ENCODE measurements around the gene IFNL1.

The IFNL1 gene

GRCh38 chr19:39296055-39296645 is at the start of gene IFNL1:
Gene IFNL1 (plus strand): TSS chr19:39296407. CDS start chr19:39296422, 15 bp downstream.
- TF ChIP-seq ZFP3 (CRISPR knock-in tag; IDR thresholded peaks at IDR 0.05) (no peak), POU6F1 (CRISPR knock-in tag; IDR thresholded peaks at IDR 0.05; ENCODE audit: borderline replicate concordance, low read depth) (no peak), CREB5 (CRISPR knock-in tag; IDR thresholded peaks at IDR 0.05; ENCODE audit: low read depth) (no peak), ZFP30 (CRISPR knock-in tag; IDR thresholded peaks at IDR 0.05) (no peak), RARB (CRISPR knock-in tag; IDR thresholded peaks at IDR 0.05) (no peak), ESRRG (CRISPR knock-in tag; IDR thresholded peaks at IDR 0.05) (no peak), TCF4 (CRISPR knock-in tag; IDR thresholded peaks at IDR 0.05; ENCODE audit: borderline replicate concordance) (no peak), ZC3H10 (CRISPR knock-in tag; IDR thresholded peaks at IDR 0.05) (no peak), ISL1 (CRISPR knock-in tag; IDR thresholded peaks at IDR 0.05) (no peak), TOX (CRISPR knock-in tag; IDR thresholded peaks at IDR 0.05; ENCODE audit: borderline replicate concordance) (no peak)
- ATAC-seq = no peak

- TF ChIP-seq CSDC2 (CRISPR knock-in tag; IDR thresholded peaks at IDR 0.05) (no peak), BACH2 (CRISPR knock-in tag; IDR thresholded peaks at IDR 0.05; ENCODE audit: borderline replicate concordance) (no peak), TOX (CRISPR knock-in tag; IDR thresholded peaks at IDR 0.05; ENCODE audit: borderline replicate concordance) (no peak), CREB5 (CRISPR knock-in tag; IDR thresholded peaks at IDR 0.05; ENCODE audit: low read depth) (no peak), ESRRG (CRISPR knock-in tag; IDR thresholded peaks at IDR 0.05) (no peak), POU6F1 (CRISPR knock-in tag; IDR thresholded peaks at IDR 0.05; ENCODE audit: borderline replicate concordance, low read depth) (no peak), ZFP30 (CRISPR knock-in tag; IDR thresholded peaks at IDR 0.05) (no peak), TCF4 (CRISPR knock-in tag; IDR thresholded peaks at IDR 0.05; ENCODE audit: borderline replicate concordance) (no peak), ZFP3 (CRISPR knock-in tag; IDR thresholded peaks at IDR 0.05) (no peak), ZNF565 (CRISPR knock-in tag; conservative IDR thresholded peaks at IDR 0.05; ENCODE audit: low read depth) (no peak), SNAI2 (CRISPR knock-in tag; IDR thresholded peaks at IDR 0.05) (no peak), ZC3H10 (CRISPR knock-in tag; IDR thresholded peaks at IDR 0.05) (no peak), TSHZ2 (CRISPR knock-in tag; IDR thresholded peaks at IDR 0.05) (no peak)
- no peak; the same call in 2 of the 3 replicates for ATAC-seq
These were observed 49.1 kb upstream of the IFNL1 start for GRCh38 chr19:39246951-39247669.

- no peak for ATAC-seq
- TF ChIP-seq ARNTL (CRISPR knock-in tag; IDR thresholded peaks at IDR 0.05; ENCODE audit: borderline replicate concordance, low read depth) (no peak), ZNF8 (CRISPR knock-in tag; IDR thresholded peaks at IDR 0.05) (no peak), ISL1 (CRISPR knock-in tag; IDR thresholded peaks at IDR 0.05) (no peak), ZNF70 (CRISPR knock-in tag; IDR thresholded peaks at IDR 0.05) (no peak), ZFP3 (CRISPR knock-in tag; IDR thresholded peaks at IDR 0.05) (no peak), TSHZ2 (CRISPR knock-in tag; IDR thresholded peaks at IDR 0.05) (no peak), PATZ1 (CRISPR knock-in tag; IDR thresholded peaks at IDR 0.05; ENCODE audit: borderline replicate concordance) (no peak), ZFP30 (CRISPR knock-in tag; IDR thresholded peaks at IDR 0.05) (no peak), GLIS3 (CRISPR knock-in tag; IDR thresholded peaks at IDR 0.05) (no peak), ESRRG (CRISPR knock-in tag; IDR thresholded peaks at IDR 0.05) (no peak)
These were observed 48.2 kb upstream of the IFNL1 start for GRCh38 chr19:39247701-39248664.

Measured in SK-N-SH treated with all-trans-retinoic acid at 6 μM for 48 hours (cell line).